GM19452 (cell line): ENCODE data around the gene PTPRD.
"Not testable (repeated sequence)": the region's sequence is repeated elsewhere in the genome, so short reads cannot be mapped to it uniquely, and the experiment has no call there.

ENCODE experiments used
- ATAC-seq: cut with Tn5 transposase; IDR thresholded peaks from one replicate; pipeline ENCODE4 v1.9.1; 2021; ENCODE audit not compliant: unreplicated experiment

Gene PTPRD

DNA sequence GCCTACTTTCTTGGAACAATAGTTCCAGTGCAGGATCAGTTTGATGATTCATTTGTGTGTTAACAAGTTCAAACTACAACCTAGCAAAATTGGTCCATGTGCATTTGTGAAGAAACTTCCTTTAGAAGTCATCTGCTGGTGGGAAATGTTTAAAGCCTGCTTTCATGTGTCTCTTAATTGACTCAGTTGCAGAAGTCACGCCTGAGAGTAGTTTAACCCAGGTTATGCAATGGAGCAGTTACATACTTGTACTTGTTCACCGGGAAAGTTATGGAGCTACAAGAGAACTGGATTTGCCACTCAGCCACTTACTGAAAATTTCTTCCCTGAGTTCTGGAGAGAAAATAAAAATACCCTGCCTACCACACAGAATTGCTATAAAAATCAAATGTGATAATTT is 1397.8 kb downstream of the PTPRD start:
- no peak for ATAC-seq

DNA sequence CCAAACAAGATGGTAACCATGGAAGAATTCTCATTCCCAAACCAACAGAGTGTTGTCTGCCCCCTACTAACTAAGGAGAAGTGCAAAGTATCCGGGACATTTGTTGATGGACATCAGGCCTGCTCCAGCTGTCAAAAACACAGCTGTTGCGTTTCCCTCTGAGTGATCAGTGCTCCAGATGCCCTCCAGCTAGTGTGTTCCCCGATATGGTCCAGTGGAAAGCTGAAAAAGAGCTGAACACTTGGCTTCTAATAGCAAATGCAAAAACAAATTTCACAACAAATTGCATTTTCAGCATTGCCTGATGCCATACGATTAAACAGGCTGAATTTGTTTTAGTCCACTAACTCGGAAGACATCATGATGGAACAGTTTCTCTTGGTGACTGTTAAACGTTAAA is 1398.7 kb downstream of the PTPRD start:
- no peak for ATAC-seq

DNA sequence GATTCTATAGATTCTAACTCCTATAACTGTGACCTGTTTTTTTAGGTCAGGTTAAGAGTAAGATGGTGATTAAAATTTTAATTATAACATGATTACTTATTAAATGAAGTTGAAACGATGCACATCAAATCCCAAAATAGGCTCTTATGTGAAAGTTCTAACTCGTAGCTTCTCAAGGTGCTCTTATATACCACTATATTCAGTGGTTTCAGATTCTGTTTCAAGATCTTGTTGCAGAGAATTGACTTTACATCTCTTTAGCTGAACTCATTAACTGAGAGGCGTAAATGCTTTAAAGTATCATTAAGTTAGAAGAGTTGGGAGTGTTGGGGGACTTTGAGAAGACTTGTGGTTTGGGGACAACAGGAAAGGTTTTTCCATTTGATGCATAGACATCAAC is 1399.8 kb downstream of the PTPRD start:
- no peak for ATAC-seq

DNA sequence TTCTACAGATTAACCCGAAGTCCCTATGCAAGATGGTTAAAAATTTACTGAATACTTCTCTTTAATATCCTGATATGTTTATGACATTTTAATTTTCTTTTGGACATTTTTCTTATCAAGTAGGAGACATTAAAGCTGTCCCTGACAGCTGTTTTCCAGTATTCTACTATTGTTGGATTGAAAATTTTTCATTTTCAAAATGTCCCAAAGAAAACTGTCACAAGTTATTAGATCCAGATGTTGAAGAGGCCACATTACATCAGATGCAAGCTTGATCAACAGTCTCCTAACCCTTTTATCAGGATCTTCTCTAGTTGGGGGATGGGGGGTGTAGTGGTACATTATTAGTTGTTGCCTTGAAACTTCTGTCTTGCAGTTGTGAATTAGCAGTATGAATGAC is 1410.5 kb downstream of the PTPRD start:
- no peak for ATAC-seq

DNA sequence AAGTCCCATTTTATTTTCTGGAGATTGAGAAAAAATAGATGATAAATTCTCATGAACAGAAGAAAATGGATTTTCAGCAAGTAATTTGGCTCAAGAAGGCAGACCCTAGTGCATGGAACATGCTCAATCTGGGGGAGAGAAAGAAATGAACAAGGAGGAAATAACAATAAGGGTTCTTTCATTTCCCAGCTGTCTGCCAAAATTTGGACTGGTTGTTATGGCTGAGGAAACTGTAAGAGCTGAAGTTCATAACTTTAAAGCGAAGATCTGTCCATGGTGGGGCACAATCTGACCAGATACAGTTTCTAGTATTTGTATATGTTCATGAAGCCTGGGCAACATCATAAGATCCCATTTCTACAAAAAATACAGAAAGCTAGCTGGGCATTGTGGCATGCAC is 1426.7 kb downstream of the PTPRD start:
- no peak for ATAC-seq

DNA sequence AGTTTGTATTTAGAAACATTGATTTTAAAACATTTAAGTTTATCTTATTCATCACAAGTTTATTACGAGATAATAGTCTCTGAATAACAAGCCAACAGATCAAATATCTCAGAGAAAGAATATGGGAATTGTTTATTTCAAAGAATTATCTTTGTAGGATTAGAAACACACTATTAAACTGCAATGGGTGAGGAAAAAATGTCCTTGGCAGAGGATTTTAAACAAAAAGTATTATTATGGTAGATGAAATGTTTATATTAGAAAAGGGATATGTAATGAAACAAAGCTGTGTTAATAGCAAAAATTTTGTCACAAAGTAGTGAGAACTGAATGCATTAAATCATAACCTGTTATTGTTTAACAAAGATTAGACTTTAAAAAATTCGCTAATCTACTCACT is 1430.4 kb downstream of the PTPRD start:
- no peak for ATAC-seq

DNA sequence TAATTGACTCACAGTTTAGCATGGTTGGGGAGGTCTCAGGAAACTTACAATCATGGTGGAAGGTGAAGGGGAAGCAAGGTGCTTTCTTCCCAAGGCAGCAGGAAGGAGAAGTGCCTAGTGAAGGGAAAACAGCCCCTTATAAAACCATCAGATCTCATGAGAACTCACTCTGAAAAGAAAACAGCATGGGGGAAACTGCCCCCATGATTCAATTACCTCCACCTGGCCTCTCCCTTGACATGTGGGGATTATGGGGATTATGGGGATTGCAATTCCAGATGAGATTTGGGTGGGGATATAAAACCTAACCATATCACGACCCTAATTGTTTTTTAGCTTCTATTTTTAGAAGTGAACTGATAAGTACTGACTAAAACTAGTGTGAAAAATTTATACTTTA is 1435.7 kb downstream of the PTPRD start:
- no peak for ATAC-seq

DNA sequence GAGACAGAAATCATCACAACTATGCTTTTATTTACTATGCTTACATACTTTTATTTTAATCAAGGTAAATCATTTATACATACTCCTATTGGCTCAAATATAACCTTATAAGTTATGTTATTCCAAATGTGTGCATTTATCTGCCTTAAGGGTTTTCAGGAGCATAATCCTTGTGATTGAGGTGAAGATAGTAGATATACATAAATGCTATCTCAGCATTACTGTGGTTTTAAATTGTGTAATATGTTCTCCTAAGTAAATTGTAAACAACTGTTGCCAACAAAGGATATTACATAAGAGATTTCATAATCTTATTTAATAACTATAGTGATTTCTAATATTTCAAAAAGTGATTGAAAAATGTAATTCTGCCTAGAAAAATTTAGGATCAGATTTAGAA is 1438.4 kb downstream of the PTPRD start:
- no peak for ATAC-seq

DNA sequence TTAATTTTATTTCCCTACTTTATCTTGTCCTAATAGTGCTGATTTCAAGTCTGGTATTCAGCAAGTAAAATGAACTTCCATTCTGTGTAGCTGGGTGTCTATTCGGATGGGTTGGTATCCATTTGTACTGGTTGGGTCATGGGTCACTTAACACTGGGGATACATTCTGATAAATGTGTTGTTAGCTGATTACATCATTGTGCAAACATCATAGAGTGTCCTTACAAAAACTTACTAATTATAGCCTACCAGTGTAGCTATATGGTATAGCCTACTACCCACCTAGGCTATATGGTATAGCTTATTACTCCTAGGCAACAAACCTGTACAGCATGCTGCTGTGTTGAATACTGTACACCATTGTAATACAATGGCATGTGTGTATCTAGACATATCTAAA is 1439.5 kb downstream of the PTPRD start:
- no peak for ATAC-seq

DNA sequence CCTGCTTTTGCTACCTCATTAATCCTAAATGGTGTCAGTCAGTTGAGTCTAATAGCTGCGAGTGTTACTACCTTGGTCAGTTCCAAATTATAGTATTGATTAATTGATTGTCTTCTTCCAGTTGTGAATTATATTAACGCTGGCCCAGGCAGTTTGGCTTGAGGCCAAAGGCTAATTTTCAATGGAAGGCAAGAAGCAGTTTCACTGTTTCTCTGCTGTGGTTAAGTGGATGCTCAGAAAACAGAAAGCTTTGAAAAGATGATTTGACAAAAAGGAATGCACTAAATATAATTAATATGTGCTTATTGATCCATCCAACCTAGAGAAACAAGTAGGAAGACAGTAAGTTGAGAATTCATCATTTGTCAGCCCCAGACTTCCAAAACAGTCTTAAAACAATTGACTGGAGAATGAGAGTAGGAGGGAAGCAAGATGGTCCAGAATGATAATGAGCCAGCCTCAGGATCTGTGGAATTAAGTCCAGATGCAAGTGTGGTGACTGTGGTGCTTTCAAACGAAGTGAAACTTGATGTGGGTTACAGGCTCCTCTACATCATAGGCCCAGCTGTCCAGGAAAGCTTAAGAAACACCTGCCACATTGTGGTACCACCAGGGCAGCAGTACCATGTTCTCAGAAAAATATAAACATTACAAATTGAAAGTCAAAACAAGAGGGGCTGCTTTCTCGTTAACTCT is 1442.2 kb downstream of the PTPRD start:
- no peak for ATAC-seq

DNA sequence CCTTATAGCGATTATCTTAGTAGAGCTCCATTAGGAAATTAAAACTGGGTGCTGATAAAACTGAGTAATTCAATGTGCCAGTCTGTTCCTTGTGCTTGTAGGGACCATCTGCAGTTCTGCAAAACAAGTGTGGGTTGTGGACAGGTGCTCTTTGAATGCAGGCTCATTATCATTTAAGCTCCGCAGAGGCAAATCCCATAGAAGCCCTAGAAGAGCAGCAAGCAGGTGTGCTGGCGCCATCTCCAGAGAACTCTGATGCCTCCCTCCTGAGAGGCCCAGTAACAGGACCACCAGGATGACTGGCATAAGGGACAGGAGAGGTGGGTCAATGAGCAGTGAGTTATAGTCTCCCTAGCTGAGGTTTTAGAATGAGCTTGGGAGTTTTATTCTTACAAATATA is 1470.8 kb downstream of the PTPRD start:
- no peak for ATAC-seq

DNA sequence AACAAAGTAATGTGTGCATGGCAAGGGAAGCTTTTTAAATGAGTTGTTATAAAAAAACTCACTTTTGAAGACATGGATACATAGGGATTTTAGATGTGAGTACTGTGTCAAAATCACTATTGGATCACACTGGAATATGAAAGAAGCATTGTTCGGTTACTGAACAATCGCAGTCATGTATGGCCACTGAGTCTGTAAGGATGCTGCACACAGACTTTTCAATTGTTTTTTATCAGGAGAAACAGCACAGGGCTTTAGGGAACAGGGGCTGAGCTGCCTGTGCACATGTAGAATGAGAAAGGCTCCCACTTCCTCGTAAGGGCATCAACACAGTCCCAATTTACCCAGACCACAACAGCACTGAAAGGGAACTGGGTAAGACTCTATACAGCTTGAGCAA is 1479.3 kb downstream of the PTPRD start:
- ATAC-seq, result no peak

DNA sequence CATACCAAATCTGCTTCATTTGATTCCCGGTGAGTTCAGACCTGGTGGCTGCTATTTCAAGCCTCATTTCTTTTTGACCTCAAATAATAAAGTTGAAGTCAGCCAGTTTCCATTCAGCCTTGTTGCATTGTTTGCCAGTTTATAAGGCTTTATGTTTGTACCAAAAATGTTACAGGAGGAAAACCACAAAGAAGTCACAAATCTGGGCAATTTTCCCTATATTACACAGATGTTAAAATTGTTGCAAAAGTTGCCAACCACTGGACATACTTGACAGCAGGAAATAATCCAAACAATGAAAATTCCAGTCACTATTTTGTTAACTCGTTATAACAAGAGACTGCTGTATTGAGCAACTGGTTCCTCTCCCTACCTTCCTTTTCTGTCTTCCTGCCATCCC is 1488.2 kb downstream of the PTPRD start:
- no peak for ATAC-seq

DNA sequence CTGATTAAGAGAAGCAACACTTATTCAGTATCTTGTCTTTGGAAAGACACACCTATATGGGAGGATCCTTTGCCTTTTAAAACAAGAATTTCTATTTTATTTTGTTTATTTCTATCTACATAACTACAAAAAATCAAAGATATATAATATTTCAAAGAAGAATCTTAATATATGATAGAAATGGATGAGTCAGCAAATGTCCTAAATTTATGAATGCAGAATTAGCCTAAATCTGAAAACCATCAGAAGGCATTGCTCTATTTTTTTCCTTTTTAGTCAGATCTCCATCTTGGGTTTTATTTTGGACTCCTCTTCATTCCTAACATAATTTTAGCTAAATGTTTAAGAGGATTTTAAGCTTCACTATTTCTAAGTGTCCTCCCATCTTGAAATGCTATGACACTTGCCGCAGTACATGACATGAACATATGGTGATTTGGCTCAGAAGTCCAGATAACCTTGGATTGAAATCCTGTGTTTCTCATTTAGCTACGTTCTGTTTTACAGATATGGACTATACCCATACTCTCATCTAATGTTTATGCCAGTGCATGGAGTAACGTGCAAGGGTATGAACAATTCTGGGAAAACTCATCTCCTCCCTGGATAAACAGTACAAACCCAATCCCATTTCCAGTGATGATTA is 1490.4 kb downstream of the PTPRD start:
- no peak for ATAC-seq

DNA sequence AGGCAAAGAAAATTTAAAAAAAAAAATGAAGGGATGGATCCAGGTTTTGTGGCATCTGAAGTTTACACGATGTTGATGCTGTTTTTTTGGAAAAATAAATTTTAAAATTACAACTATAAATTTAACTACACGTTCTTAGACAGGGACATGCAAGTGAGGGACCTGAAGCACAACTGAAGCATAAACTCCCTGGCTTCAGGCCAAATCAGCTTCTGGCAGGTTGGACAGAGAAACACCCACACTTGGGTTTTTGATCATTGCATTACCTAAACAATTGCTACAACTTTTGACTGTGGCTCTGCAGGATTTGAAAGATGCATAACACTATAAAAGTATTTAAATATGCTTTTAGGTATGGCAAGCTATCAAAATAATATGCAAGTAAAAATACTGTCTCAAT is 1494.9 kb downstream of the PTPRD start:
- no peak for ATAC-seq

DNA sequence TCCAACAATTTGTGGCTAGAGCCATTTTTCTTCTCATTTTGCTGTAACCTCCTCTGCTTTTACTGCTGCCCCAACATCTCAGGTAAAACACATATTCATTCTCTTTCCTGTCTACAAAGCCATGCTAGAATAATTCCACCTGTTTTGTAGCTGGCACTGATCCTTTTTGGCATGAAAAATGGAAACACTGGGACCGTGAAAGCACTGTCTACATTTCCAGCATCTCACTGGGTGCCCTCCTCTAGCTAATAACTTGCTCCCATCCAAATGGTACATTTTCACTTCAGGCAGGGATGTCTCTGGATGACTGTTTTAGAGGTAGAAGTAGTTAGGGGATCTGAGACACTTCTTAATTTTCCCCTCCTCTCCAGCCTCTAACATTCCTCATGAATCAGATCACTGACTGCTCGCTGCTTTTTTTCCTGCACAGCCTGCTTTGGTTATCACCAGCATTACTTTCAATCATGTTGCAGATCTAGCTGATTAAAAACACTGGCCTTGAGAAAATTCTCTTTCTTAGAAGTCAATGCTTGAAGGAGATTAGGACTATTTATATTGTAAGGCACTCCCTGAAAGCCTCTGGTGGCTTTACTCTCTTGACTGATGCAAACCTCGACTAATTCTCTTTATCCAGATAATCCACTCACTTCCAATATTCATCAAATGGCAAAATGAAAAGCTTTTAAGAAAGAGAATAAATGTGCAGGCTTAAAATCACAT is 1500.6 kb downstream of the PTPRD start:
- ATAC-seq, result no peak

DNA sequence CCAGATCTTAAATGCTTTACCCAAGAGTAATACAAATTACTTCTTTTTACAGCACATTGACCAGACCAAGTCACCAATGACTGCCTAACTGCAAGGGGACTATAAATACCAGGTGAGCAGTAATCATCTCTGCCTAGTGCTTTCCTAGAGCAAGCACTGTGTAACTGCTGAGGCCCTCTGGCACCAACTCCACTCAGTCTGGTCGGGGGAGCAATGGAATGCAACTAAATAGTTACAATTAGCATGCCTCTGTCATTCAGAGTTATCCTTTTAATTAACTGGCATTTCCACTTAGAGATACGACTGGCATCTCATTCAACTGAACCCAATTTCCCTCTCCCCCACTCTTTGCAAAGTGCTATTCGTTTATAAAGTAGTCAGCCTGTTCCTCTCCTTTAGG is 1504.2 kb downstream of the PTPRD start:
- no peak for ATAC-seq

DNA sequence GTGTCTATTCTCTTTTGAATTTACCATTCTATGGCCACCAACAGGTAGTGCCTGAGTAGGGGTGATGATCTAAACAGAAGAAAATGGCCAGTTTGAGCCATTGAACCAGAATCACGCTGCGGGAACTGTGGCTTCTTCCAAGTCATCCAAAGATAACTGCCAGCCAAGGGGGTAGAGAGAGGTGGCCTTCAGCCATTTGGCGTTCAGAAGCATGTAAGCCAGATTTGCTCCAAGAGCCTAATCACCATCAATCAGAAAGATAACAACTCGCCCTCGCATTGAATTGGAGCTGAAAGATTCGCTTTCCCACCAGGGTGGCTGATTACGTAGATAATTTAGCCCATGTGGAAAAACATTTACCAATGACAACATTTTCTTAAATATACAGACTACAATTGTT is 1510.5 kb downstream of the PTPRD start:
- ATAC-seq, result no peak

DNA sequence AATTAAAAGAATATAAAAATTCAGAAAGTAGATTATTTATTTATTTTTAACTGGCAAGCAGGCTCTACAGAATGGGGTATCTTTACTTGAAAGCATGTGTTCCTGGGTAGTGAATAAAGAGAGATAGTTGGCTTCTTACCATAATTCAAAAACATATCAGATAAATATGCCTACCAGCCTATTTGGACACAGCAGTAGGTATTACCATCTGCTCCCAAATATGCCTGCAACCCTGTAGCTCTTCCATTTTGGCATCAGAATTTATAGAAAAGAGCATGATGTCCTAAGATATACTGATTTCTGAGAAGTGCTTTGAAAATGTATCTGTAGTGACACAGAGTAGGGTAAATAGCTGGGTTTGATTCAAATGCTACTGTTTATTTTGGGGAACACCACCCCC is 1512.7 kb downstream of the PTPRD start:
- no peak for ATAC-seq

DNA sequence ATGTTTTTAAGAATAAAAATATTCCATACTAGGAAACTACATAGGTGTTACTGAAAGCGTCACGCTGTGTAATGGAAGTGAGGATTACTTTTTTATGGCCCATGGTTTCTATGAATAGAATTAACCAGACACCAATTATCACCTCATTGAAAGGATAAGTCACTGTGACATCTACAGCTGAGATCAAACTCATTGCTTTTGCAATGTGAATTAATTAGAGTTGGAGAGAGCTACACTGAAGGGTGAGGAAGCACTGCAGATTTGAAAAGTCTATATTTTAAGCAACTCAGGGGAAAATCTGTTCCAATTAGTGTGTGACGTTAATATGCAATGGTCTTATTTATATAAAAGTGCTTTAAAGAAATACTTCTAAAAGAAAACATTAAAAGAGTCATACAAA is 1513.2 kb downstream of the PTPRD start:
- ATAC-seq, result no peak

DNA sequence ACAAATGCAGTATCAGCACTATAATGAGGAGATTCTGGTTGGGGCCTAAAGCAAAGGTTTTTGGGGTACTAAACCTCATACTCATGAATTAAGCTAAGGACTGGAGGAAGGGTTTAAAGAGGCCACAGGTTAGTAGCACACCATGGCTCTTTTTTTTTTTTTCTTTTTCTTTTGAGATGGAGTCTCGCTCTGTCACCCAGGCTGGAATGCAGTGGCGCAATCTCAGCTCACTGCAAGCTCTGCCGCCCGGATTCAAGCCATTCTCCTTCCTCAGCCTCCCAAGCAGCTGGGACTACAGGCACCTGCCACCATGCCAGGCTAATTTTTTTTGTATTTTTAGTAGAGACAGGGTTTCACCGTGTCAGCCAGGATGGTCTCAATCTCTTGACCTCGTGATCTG is 1515.5 kb downstream of the PTPRD start:
- not testable (repeated sequence) for ATAC-seq

DNA sequence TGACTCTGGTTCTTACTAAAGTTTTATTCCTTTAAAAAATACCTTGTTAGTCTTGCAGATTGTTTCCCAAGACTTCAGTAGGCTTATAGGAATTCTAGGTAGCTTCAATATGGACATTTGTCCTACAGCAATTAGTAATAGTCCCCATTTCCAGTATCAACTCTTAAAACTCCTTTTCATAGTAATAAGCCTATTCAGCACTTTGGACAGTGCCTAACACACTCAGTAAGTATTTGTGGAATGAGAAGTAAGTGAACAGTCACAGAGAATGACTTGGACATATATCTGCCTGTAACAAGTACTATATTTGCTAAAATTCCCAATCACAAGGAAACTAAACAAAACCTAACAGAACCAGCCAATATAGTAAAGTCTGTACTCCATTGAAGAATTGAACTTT is 1521.4 kb downstream of the PTPRD start:
- no peak for ATAC-seq
